GM19193 (cell line): ENCODE data around the gene GADD45A.

Experiments used
- POLR2A ChIP-seq: IDR thresholded peaks from 4 replicates; pipeline ENCODE4 v1.6.1; 2011; ENCODE audit not compliant: insufficient read depth, insufficient read length; ENCODE audit errors: extremely low read depth

Gene GADD45A

DNA sequence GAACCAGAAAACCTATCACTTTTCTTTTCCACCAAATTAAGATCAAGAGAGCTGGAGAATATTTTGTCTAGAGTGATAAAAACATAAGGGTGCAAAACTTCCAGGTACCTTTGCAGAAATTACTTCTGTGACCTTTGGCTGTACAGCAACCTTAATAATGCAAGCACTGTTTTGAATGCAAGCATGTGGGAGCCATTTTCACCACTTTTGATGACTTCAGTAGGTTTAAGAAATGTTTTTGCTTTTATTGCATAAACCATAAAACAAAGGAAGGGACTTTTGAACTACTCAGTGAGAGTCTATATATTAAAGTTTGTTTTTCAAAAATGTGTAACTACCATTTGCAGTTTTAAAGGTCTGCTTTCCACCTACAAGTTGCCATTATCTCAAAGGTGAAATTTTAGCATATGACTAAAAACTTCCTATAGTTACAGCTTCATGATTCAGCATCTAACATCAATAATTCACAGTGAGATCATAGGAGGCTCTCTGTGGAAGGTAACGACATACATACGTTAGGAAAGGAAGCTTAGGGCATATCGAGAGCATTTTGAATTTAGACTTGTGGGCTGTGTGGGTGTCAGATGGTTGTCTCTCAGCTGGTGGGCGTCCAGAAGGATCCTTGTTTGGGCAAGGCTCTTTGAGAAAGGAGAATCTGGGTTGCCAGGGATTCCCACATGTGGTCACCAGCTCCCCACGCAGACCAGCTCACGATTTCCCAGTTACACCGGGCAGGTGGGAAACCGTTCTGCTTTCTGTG is 1.1 kb upstream of the GADD45A start:
- TF ChIP-seq POLR2A, result no peak

DNA sequence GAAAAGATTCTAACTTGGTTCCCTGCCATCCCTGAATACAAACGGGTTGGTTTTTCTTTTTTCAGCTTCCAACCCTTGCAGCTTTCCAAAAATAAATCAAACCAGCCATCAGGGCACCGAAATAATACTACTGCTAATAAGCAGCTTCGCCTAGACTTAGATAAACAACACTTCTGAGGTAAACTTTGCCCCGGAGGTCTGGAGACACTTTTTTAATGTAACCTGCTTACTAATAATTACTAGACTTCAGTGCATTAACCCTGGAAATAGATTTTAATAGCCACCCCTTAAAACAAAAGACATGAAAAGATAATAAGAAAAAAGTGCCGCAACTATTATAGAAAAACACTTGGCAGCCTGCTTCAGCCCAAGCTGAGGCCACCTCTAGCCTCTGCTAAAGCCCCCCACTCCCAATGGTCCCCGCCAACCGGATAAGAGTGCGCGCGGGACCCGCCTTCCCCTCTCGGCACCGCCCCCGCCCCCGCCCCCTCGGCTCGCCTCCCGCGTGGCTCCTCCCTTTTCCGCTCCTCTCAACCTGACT is 405 bp upstream of the GADD45A start:
- TF ChIP-seq POLR2A, result no peak

DNA sequence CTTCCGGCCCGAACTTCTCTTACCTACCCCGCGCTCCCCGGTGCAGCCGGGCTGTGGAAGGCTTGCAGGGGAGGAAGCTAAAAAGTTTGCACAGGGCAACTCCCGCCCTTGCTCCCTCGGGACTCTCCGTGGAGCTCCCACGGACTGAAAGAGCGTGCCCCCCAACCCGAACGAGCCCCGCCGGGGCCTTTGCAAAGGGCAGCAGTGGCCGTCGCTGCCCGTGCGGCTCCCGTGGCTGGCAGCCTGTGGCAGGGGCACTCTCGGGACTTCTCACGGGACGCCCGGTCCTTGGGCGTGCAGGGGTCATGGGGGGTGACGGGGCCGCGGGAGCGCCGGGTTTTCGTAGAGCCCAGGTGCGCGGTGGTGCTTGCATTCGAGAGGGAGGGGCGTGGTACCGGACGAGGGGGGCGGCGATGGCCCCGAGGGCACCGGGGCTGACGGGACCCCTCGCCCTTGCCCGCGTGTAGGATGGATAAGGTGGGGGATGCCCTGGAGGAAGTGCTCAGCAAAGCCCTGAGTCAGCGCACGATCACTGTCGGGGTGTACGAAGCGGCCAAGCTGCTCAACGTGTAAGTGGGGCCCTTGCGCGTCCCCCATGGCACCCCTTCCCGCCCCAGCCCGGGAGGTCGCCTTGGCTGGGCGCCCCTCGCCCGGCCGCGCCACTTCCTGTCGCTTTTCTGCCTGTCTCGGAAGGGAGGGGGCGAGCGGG is 711 bp downstream of the GADD45A start:
- no peak for TF ChIP-seq POLR2A

DNA sequence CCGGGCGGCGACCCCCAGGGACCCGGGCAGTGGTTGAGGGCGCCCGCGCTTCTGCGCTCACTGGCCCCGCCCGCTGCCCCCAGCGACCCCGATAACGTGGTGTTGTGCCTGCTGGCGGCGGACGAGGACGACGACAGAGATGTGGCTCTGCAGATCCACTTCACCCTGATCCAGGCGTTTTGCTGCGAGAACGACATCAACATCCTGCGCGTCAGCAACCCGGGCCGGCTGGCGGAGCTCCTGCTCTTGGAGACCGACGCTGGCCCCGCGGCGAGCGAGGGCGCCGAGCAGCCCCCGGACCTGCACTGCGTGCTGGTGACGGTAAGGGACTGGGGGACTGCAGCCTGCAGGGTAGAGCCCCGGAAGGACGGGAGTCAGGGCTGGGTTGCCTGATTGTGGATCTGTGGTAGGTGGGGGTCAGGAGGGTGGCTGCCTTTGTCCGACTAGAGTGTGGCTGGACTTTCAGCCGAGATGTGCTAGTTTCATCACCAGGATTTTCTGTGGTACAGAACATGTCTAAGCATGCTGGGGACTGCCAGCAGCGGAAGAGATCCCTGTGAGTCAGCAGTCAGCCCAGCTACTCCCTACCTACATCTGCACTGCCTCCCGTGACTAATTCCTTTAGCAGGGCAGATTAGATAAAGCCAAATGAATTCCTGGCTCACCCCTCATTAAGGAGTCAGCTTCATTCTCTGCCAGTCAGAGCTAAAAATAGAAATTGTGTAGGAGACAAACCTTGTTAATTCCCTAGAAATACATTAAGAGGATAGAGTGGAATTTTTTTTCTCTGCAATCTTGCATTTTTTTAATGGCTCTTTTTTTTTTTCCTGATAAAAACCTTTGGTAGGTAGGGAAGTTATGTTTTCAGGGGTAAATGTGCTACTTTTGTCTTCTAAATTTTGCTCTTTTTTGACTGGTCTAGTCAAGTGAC is 1.5 kb downstream of the GADD45A start:
- no peak for TF ChIP-seq POLR2A

DNA sequence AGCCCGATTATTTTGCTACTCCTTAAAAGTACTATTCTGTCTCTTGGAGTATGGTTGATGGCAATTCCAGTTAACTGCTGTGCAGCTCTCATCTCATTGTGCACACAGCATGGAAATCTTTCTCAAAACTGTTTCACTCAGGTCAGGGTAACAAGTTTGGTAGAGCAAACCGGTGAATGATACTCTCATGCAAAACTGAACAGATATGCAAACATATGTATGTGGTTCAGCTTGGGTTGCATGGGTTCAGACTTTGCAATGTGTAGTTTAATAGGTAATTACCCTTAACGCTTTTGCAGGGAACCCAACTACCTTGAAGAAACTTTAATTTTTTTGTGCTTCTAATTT is 2.2 kb downstream of the GADD45A start:
- no peak for TF ChIP-seq POLR2A

- no peak for TF ChIP-seq POLR2A
Measured at GRCh38 chr1:67687649-67688048, 2.6 kb downstream of the GADD45A start.

- no peak for TF ChIP-seq POLR2A
Measured at GRCh38 chr1:67688526-67689219, 3.7 kb downstream of the GADD45A start.

DNA sequence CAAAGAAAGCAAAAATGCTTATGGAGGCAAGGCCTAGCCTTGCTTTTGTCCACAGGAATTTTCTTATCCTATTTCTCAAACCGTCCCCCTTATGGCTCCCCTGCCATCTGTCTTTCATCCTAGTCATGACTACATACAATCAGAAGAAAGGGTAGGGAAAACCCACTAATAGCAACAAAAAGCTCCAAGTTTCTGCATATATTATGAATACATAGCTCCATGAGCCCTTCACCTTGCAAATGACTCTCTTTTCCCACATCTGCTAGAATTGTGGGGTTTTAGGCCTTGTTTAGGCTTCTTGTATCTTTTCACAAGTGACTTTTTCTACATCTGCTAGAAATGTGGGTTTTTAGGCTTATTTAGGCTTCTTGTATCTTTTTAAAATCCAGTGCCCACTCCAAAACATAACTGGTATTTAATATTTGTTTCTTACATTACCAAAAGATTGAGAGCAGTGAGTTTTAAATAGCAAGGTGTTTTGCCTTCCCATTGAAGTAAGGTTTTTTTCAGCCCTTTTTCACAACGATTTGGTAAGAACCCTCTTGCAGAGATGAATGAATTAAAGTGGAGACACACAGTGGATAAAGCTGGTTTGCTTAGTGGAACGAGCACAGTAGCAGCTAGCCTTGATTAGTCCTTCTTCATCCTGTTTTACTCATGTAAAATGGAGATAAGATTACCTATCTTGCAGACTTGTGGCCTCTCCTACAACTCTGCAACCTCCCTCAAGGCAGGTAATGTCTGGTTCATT is 4.4 kb downstream of the GADD45A start:
- no peak for TF ChIP-seq POLR2A

DNA sequence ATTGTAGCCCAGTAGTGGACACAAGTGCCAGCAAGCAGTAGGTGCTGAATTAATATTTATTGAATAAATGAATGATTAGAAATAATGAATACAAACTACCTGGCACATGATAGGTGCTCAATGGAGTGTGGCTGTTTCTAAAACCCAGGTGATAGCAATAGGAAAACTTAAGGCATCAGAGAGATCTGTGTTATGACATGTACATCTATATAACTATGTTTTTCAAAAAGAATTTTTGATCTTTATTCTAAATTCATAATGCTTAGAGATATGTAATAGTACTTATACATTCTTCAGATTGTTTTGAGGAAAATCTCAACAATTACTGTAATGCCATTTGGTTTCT is 5.0 kb downstream of the GADD45A start:
- TF ChIP-seq POLR2A, result no peak

- TF ChIP-seq POLR2A, result no peak
Measured at GRCh38 chr1:67690411-67690810, 5.4 kb downstream of the GADD45A start.

- TF ChIP-seq POLR2A, result no peak
Measured at GRCh38 chr1:67691712-67692111, 6.7 kb downstream of the GADD45A start.

DNA sequence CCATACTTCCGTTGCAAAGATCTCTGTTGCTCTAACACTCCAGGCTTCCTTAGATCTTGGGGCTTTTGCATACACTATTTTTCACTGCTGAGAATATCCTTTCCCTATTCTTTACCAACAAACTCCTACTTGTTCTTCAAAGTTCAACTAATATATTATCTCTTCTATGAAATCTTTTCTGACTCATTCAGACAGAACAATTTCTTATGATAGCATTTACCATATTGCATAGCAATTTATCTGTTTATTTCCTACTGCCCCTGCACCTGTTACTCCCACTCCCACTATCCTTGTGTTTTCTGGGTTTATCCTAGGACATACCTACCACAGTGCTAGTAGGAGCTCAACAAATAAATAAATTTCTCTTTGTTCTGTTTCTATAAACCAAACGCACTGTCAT is 11.0 kb downstream of the GADD45A start:
- TF ChIP-seq POLR2A, result no peak

DNA sequence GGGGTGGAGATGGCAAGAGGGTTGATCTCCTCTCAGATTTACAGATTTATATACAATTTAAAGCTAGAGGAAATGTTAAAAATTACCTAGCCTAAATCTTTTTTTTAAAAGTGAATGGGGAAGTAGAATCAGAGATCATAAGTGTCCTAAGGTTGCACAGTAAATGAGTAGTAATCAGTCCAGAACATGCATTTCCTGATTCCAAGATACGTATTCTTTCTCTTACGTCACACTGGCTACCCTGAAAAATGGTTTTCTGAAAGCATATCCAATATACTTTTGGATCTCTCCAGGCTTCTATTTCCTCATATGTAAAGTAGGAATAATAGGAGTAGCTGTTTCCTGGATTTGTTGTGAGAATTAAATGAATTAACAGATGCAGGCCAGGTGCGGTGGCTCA is 11.7 kb downstream of the GADD45A start:
- no peak for TF ChIP-seq POLR2A

DNA sequence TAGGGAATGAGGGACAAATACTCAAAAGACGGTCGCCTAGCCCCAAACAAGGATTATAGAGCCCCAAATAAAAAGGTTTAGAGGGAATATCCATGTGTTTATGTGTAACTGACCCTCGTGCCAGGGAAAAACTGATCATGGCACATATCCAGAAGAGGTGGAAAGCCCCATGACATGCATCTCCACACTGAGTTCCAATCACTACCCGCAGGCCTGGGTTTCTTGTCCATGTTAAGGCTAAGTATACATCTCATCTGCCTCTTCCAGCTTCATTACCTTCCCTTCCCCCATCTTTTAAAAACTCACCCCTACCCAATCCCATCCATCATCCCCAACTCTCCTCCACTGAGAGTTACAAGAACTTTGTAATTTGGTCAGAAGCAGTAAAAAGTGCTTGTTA is 15.2 kb downstream of the GADD45A start:
- no peak for TF ChIP-seq POLR2A
